ENCODE data around the gene STX1B. TPM values are rescaled to one million over a fixed set of nuclear protein-coding genes. Genes with fewer than 3 reads are reported as not detected.

The STX1B gene
- total and polyA plus RNA-seq, 2 donors (not counting 3 experiments of a cell fraction or from before 2014, with no cell fraction given), result 0.11 to 0.14 TPM

DNA sequence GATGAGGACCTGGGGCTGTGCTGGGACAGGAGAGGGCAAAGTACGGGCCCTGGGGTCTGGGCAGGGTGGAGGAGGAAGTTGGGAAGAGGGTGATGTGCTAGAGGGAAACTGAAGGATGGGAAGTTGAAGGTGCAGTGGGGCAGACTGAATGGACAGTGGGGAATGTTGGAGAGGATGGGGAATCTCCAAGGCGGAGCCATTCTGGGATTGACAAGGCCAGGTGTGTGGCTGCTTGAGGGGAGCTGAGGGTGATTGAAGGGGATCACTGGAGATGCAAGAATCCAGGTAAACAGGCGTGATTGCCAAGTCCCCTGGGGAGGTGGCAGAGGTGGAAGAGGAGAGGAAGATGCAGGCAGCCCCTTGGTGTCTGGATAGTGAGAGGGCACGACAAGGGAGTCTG lies 34.0 kb downstream of the STX1B start:
- dilution Hi-C loops (cut with MboI; ENCODE audit: extremely low pct_ligation_motif_present, low sequenced_read_pairs), result no loop called here
- Histone ChIP-seq H4K20me1 (replicated peaks; ENCODE audit: control insufficient read depth, extremely low read depth, insufficient read depth, low read length) (no peaks in the 10 kb centered on the region), H2AFZ (ENCODE audit: low read depth, low read length) (no peak overlapping the region), H3K27me3 (ENCODE audit: control insufficient read depth in 2 of 2, insufficient read depth in 2 of 2, low read length in 2 of 2) (no peaks in the 10 kb centered on the region), H3K4me1 (ENCODE audit: control insufficient read depth, extremely low read depth, insufficient read depth, low read length) (no peaks in the 10 kb centered on the region), H3K4me2 (ENCODE audit: insufficient read depth, low read length) (no peak overlapping the region), H3K36me3 (ENCODE audit: control insufficient read depth in 2 of 2, extremely low read depth in 1 of 2, insufficient read depth in 2 of 2, low read length in 2 of 2) (peaks cover 22 to 51% of the 10 kb centered on the region in 2 experiments), H3K9me1 (replicated peaks; ENCODE audit: control insufficient read depth, extremely low read depth, insufficient read depth, low read length) (no peaks in the 10 kb centered on the region), H3K9ac (replicated peaks; ENCODE audit: extremely low read depth, insufficient read depth, low read length) (no peak overlapping the region), H3K4me3 (replicated peaks in 1 of 3; ENCODE audit: insufficient read depth in 1 of 3, low read depth in 1 of 3, low read length in 3 of 3) (no peak overlapping the region), H3K27ac (ENCODE audit: insufficient read depth, low read depth, low read length) (no peak overlapping the region), H3K79me2 (ENCODE audit: control insufficient read depth, insufficient read depth, low read length) (no peaks in the 10 kb centered on the region), H3K9me3 (replicated peaks; ENCODE audit: control insufficient read depth, insufficient read depth, low read length) (no peaks in the 10 kb centered on the region)
- intact Hi-C loops (cut with micrococcal nuclease), result no loop called here
- no TSS peak for BruUV-seq (replicated peaks)
- ChIA-PET CTCF (no interaction called here), POLR2A (no interaction called here)
- DNase-seq (ENCODE audit: low read depth, low spot score) (no peak), FAIRE-seq (no peak)
- TF ChIP-seq POLR2AphosphoS5 (IDR thresholded peaks at IDR 0.05; ENCODE audit: insufficient read depth, low read depth, low read length) (no peak), JUN (IDR thresholded peaks at IDR 0.05; ENCODE audit: borderline replicate concordance, insufficient read depth, insufficient read length, low read depth) (no peak)
- TF ChIP-seq, protein P1, sequence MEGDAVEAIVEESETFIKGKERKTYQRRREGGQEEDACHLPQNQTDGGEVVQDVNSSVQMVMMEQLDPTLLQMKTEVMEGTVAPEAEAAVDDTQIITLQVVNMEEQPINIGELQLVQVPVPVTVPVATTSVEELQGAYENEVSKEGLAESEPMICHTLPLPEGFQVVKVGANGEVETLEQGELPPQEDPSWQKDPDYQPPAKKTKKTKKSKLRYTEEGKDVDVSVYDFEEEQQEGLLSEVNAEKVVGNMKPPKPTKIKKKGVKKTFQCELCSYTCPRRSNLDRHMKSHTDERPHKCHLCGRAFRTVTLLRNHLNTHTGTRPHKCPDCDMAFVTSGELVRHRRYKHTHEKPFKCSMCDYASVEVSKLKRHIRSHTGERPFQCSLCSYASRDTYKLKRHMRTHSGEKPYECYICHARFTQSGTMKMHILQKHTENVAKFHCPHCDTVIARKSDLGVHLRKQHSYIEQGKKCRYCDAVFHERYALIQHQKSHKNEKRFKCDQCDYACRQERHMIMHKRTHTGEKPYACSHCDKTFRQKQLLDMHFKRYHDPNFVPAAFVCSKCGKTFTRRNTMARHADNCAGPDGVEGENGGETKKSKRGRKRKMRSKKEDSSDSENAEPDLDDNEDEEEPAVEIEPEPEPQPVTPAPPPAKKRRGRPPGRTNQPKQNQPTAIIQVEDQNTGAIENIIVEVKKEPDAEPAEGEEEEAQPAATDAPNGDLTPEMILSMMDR (IDR thresholded peaks at IDR 0.05; ENCODE audit: extremely low read depth in 1 of 2, insufficient read depth in 1 of 2, low read depth in 1 of 2, low read length in 2 of 2), result no peak

GRCh38 chr16:30974348-30974747 lies 36.1 kb downstream of the STX1B start:
- ChIA-PET CTCF (no interaction called here), POLR2A (no interaction called here)
- intact Hi-C loops (cut with micrococcal nuclease) (no loop called here), dilution Hi-C loops (cut with MboI; ENCODE audit: extremely low pct_ligation_motif_present, low sequenced_read_pairs) (no loop called here)
- no peaks in the 10 kb centered on the region for H3K4me1 ChIP-seq (ENCODE audit: control insufficient read depth, extremely low read depth, insufficient read depth, low read length)
- no TSS peak for BruUV-seq (replicated peaks)
- TF ChIP-seq GATA2 (IDR thresholded peaks at IDR 0.05; ENCODE audit: insufficient read depth, insufficient read length, low read depth, low read length) (no peak), FOS (IDR thresholded peaks at IDR 0.05; ENCODE audit: borderline replicate concordance, insufficient read depth, low read length) (no peak), MYC (IDR thresholded peaks at IDR 0.05; ENCODE audit: low read depth, low read length) (no peak), MAX (IDR thresholded peaks at IDR 0.05; ENCODE audit: insufficient read depth, insufficient read length) (no peak), JUN (IDR thresholded peaks at IDR 0.05; ENCODE audit: borderline replicate concordance, insufficient read depth, insufficient read length, low read depth) (no peak), POLR2AphosphoS5 (IDR thresholded peaks at IDR 0.05; ENCODE audit: insufficient read depth, low read depth, low read length) (no peak), EZH2 (IDR thresholded peaks at IDR 0.05; ENCODE audit: borderline replicate concordance, low read depth, low read length, severe bottlenecking) (no peak), POLR2A (IDR thresholded peaks at IDR 0.05; ENCODE audit: low read depth, low read length) (no peak)
- TF ChIP-seq, protein P1 (IDR thresholded peaks at IDR 0.05; ENCODE audit: extremely low read depth in 1 of 2, insufficient read depth in 1 of 2, low read depth in 1 of 2, low read length in 2 of 2), result no peak
- no peaks in the 10 kb centered on the region for H3K9me1 ChIP-seq (replicated peaks; ENCODE audit: control insufficient read depth, extremely low read depth, insufficient read depth, low read length)
- FAIRE-seq (no peak), DNase-seq (ENCODE audit: low read depth, low spot score) (no peak)
- no peak overlapping the region for H3K4me3 ChIP-seq (replicated peaks in 1 of 3; ENCODE audit: insufficient read depth in 1 of 3, low read depth in 1 of 3, low read length in 3 of 3)
- H4K20me1 ChIP-seq (replicated peaks; ENCODE audit: control insufficient read depth, extremely low read depth, insufficient read depth, low read length), result no peaks in the 10 kb centered on the region
- no peak overlapping the region for H3K4me2 ChIP-seq (ENCODE audit: insufficient read depth, low read length)
- H2AFZ ChIP-seq (ENCODE audit: low read depth, low read length), result no peak overlapping the region
- no peaks in the 10 kb centered on the region for H3K27me3 ChIP-seq (ENCODE audit: control insufficient read depth in 2 of 2, insufficient read depth in 2 of 2, low read length in 2 of 2)
- no peak overlapping the region for H3K27ac ChIP-seq (ENCODE audit: insufficient read depth, low read depth, low read length)
- no peak overlapping the region for H3K9ac ChIP-seq (replicated peaks; ENCODE audit: extremely low read depth, insufficient read depth, low read length)
- no peaks in the 10 kb centered on the region for H3K9me3 ChIP-seq (replicated peaks; ENCODE audit: control insufficient read depth, insufficient read depth, low read length)
- H3K36me3 ChIP-seq (ENCODE audit: control insufficient read depth in 2 of 2, extremely low read depth in 1 of 2, insufficient read depth in 2 of 2, low read length in 2 of 2), result peaks cover 26 to 53% of the 10 kb centered on the region in 2 experiments
- no peaks in the 10 kb centered on the region for H3K79me2 ChIP-seq (ENCODE audit: control insufficient read depth, insufficient read depth, low read length)

All from endothelial cell of umbilical vein (primary cell).